GM06990 (cell line): ENCODE results near the gene STARD7.

ENCODE experiments used
- DNase-seq: peaks from one replicate; pipeline ENCODE4 v3.0.0-alpha.2; 2011; ENCODE audit not compliant: insufficient read length; ENCODE audit errors: extremely low read depth
- H3K27me3 ChIP-seq: replicated peaks from 2 replicates; pipeline ENCODE4 v1.6.0; 2011; ENCODE audit warnings: low read length; ENCODE audit not compliant: control insufficient read depth, insufficient read depth
- H3K36me3 ChIP-seq: 2 replicates; pipeline ENCODE4 v1.5.1; 2011; ENCODE audit warnings: low read length; ENCODE audit not compliant: control insufficient read depth, insufficient read depth
- H3K4me3 ChIP-seq: replicated peaks from 2 replicates; pipeline ENCODE4 v1.5.1; 2011; ENCODE audit warnings: low read depth, mild to moderate bottlenecking, control low read depth, low read length
- CTCF ChIP-seq: IDR thresholded peaks from 2 replicates; pipeline ENCODE4 v1.5.1; 2011; ENCODE audit warnings: low read length, control low read depth, mild to moderate bottlenecking, inconsistent platforms; ENCODE audit not compliant: insufficient read depth, poor library complexity, severe bottlenecking

The STARD7 gene

GRCh38 chr2:96252526-96252925 lies 43.9 kb upstream of the STARD7 start:
- H3K27me3 ChIP-seq: no peaks in the 10 kb centered on the region
- no peak for DNase-seq
- peaks cover 30% of the 10 kb centered on the region for H3K36me3 ChIP-seq
- no peak overlapping the region for H3K4me3 ChIP-seq
- TF ChIP-seq CTCF: no peak

GRCh38 chr2:96251721-96252292 lies 43.2 kb upstream of the STARD7 start:
- no peak for DNase-seq
- Histone ChIP-seq H3K36me3 (peaks cover 29% of the 10 kb centered on the region), H3K27me3 (no peaks in the 10 kb centered on the region), H3K4me3 (no peak overlapping the region)
- TF ChIP-seq CTCF: no peak

- no peak for DNase-seq
- TF ChIP-seq CTCF: no peak
- peaks cover 26% of the 10 kb centered on the region for H3K36me3 ChIP-seq
- H3K27me3 ChIP-seq: no peaks in the 10 kb centered on the region
- no peak overlapping the region for H3K4me3 ChIP-seq
Observed at GRCh38 chr2:96250188-96250587, 41.6 kb upstream of the STARD7 start.

GRCh38 chr2:96249654-96250053 lies 41.0 kb upstream of the STARD7 start:
- Histone ChIP-seq H3K4me3 (no peak overlapping the region), H3K27me3 (no peaks in the 10 kb centered on the region), H3K36me3 (peaks cover 26% of the 10 kb centered on the region)
- DNase-seq: no peak
- no peak for TF ChIP-seq CTCF

GRCh38 chr2:96248624-96249023 lies 40.0 kb upstream of the STARD7 start:
- Histone ChIP-seq H3K36me3 (peaks cover 19% of the 10 kb centered on the region), H3K4me3 (no peak overlapping the region), H3K27me3 (no peaks in the 10 kb centered on the region)
- no peak for TF ChIP-seq CTCF
- DNase-seq: no peak

- H3K27me3 ChIP-seq: no peaks in the 10 kb centered on the region
- TF ChIP-seq CTCF: no peak
- peaks cover 14% of the 10 kb centered on the region for H3K36me3 ChIP-seq
- no peak for DNase-seq
- H3K4me3 ChIP-seq: no peak overlapping the region
Observed at GRCh38 chr2:96247896-96248295, 39.3 kb upstream of the STARD7 start.
